Activated T-cell treated with anti-CD3 and anti-CD28 coated beads, Interleukin-2, amount 50 U/mL, for 24 hours (primary cell): ENCODE results near the gene GPC6.
"Not testable (repeated sequence)": the region's sequence is repeated elsewhere in the genome, so short reads cannot be mapped to it uniquely, and the experiment has no call there.

Experiments used
- DNase-seq: peaks from one replicate; pipeline ENCODE4 v3.0.0-alpha.2; 2020
- H3K27ac Mint-ChIP-seq: 2 replicates; pipeline ENCODE4 v1.8.0; 2020; ENCODE audit warnings: mild to moderate bottlenecking, mixed read lengths
- H3K27me3 Mint-ChIP-seq: 2 replicates; pipeline ENCODE4 v1.8.0; 2020; ENCODE audit warnings: mixed read lengths
- H3K36me3 Mint-ChIP-seq: 2 replicates; pipeline ENCODE4 v1.8.0; 2020; ENCODE audit warnings: low read depth, mixed read lengths
- H3K4me1 Mint-ChIP-seq: 2 replicates; pipeline ENCODE4 v1.8.0; 2020; ENCODE audit warnings: low read depth, mixed read lengths
- H3K4me3 Mint-ChIP-seq: 2 replicates; pipeline ENCODE4 v1.8.0; 2020; ENCODE audit warnings: mild to moderate bottlenecking, moderate library complexity, mixed read lengths
- H3K9me3 Mint-ChIP-seq: 2 replicates; pipeline ENCODE4 v1.8.0; 2020; ENCODE audit warnings: mixed read lengths

GPC6 gene

DNA sequence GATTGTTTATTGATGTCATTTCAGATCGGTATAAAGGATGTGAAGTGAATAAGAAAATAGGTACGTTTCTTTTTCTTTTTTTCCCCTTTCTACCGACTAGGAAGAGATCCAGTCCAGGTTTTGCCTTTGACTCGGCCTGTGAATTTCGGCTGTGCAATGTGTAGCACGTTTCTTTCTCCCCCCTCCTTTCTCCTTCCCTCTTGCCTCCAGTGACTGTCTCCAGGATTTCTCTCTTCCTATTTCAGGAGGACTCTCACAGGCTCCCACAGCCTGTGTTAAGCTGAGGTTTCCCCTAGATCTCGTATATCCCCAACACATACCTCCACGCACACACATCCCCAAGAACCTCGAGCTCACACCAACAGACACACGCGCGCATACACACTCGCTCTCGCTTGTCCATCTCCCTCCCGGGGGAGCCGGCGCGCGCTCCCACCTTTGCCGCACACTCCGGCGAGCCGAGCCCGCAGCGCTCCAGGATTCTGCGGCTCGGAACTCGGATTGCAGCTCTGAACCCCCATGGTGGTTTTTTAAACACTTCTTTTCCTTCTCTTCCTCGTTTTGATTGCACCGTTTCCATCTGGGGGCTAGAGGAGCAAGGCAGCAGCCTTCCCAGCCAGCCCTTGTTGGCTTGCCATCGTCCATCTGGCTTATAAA lies at the start of gene GPC6:
Gene GPC6, plus strand, starts transcription at position 185 of the 657 bp plus-strand sequence.
- Mint-ChIP-seq H3K27ac (no peak within 1 kb of the TSS), H3K9me3 (no peaks in the 10 kb centered on the region), H3K4me1 (peaks cover 6% of the 10 kb centered on the region), H3K27me3 (peaks cover 64% of the 10 kb centered on the region), H3K36me3 (no peaks in the 10 kb centered on the region), H3K4me3 (peak within 1 kb of the TSS; percentile 26)
- no peak for DNase-seq

- no peaks in the 10 kb centered on the region for H3K4me1 Mint-ChIP-seq
- DNase-seq, result no peak
- no peak overlapping the region for H3K27ac Mint-ChIP-seq
- H3K36me3 Mint-ChIP-seq, result no peaks in the 10 kb centered on the region
- no peak overlapping the region for H3K4me3 Mint-ChIP-seq
- peaks cover 3% of the 10 kb centered on the region for H3K9me3 Mint-ChIP-seq
- H3K27me3 Mint-ChIP-seq, result no peaks in the 10 kb centered on the region
Measured at GRCh38 chr13:93180356-93180969, 46.1 kb upstream of the GPC6 start.

DNA sequence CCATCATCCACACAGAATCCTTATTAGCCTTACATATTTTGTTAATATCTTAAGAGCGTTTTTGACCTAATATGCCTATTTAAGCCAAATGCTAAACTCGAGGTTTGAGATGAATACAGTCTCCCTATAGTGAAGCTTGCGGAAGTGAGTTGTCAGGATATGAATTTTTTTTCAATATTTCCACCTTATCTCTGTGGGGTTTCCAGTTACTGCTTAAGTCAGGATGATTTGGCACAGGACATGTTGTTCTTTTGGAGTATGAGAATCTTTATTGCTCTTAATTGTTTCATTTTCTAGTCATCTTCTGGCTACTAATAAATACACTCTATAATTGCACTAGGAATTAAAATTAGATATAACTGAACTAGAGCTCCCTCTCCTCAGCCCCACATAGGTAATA lies 44.2 kb upstream of the GPC6 start:
- H3K4me1 Mint-ChIP-seq, result no peaks in the 10 kb centered on the region
- DNase-seq, result no peak
- H3K27ac Mint-ChIP-seq, result no peak overlapping the region
- H3K4me3 Mint-ChIP-seq, result no peak overlapping the region
- H3K36me3 Mint-ChIP-seq, result no peaks in the 10 kb centered on the region
- H3K9me3 Mint-ChIP-seq, result no peaks in the 10 kb centered on the region
- H3K27me3 Mint-ChIP-seq, result no peaks in the 10 kb centered on the region

DNA sequence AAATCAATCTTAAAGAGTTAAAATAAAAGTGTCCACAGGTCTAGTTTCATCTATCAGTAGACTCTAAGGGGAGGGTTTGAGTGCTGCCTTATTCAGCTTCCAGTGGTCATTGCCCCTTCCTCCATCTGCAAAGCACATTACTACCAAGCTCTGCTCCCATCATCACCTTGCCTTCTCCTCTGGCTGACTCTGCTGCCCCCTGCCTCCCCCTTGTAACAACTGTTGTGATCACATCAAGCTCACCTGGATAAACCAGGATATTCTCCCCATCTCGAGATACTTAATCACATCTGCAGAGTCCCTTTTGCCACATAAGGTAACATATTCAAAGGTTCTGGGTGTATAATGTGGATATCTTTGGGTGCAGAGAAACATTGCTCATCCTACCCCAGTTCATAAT lies 43.3 kb upstream of the GPC6 start:
- Mint-ChIP-seq H3K36me3 (no peaks in the 10 kb centered on the region), H3K4me3 (no peak overlapping the region), H3K9me3 (no peaks in the 10 kb centered on the region), H3K27me3 (no peaks in the 10 kb centered on the region), H3K4me1 (no peaks in the 10 kb centered on the region), H3K27ac (no peak overlapping the region)
- DNase-seq, result no peak

- H3K27me3 Mint-ChIP-seq, result no peaks in the 10 kb centered on the region
- peaks cover 23% of the 10 kb centered on the region for H3K9me3 Mint-ChIP-seq
- DNase-seq, result no peak
- no peaks in the 10 kb centered on the region for H3K4me1 Mint-ChIP-seq
- H3K4me3 Mint-ChIP-seq, result no peak overlapping the region
- H3K27ac Mint-ChIP-seq, result no peak overlapping the region
- no peaks in the 10 kb centered on the region for H3K36me3 Mint-ChIP-seq
Measured at GRCh38 chr13:93190006-93190405, 36.6 kb upstream of the GPC6 start.

DNA sequence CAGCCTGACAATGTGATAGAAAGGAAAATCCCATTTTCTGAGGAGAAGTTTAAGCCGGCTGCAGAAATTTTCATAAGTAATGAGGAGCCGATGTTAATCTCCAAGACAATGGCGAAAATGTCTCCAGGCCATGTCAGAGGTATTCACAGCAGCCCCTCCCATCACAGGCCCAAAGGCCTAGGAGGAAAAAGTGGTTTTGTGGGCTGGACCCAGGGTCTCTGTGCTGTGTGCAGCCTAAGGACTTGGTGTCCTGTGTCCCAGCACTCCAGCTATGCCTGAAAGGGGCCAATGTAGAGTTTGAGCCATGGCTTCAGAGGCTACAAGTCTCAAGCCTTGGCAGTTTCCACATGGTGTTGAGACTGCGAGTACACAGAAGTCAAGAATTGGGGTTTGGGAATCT lies 32.9 kb upstream of the GPC6 start:
- H3K4me3 Mint-ChIP-seq, result no peak overlapping the region
- no peaks in the 10 kb centered on the region for H3K36me3 Mint-ChIP-seq

GRCh38 chr13:93199856-93200255 lies 26.8 kb upstream of the GPC6 start:
- Mint-ChIP-seq H3K27me3 (no peaks in the 10 kb centered on the region), H3K36me3 (no peaks in the 10 kb centered on the region), H3K9me3 (peaks cover 6% of the 10 kb centered on the region), H3K4me1 (no peaks in the 10 kb centered on the region), H3K4me3 (no peak overlapping the region), H3K27ac (no peak overlapping the region)
- DNase-seq, result no peak

More for the DNA sequence above, 32.9 kb upstream of the GPC6 start:
- DNase-seq, result no peak
- H3K9me3 Mint-ChIP-seq, result peaks cover 28% of the 10 kb centered on the region
- H3K4me1 Mint-ChIP-seq, result no peaks in the 10 kb centered on the region
- no peaks in the 10 kb centered on the region for H3K27me3 Mint-ChIP-seq
- H3K27ac Mint-ChIP-seq, result no peak overlapping the region

GRCh38 chr13:93200626-93201025 lies 26.0 kb upstream of the GPC6 start:
- DNase-seq, result no peak
- H3K9me3 Mint-ChIP-seq, result peaks cover under 1% of the 10 kb centered on the region
- no peaks in the 10 kb centered on the region for H3K4me1 Mint-ChIP-seq
- no peaks in the 10 kb centered on the region for H3K36me3 Mint-ChIP-seq
- no peaks in the 10 kb centered on the region for H3K27me3 Mint-ChIP-seq
- no peak overlapping the region for H3K27ac Mint-ChIP-seq
- no peak overlapping the region for H3K4me3 Mint-ChIP-seq

GRCh38 chr13:93201992-93202558 lies 24.5 kb upstream of the GPC6 start:
- no peak for DNase-seq
- Mint-ChIP-seq H3K4me3 (no peak overlapping the region), H3K36me3 (no peaks in the 10 kb centered on the region), H3K27me3 (no peaks in the 10 kb centered on the region), H3K9me3 (no peaks in the 10 kb centered on the region), H3K27ac (no peak overlapping the region), H3K4me1 (no peaks in the 10 kb centered on the region)

- not testable (repeated sequence) for H3K27ac Mint-ChIP-seq, H3K9me3 Mint-ChIP-seq, H3K4me3 Mint-ChIP-seq, H3K4me1 Mint-ChIP-seq, H3K36me3 Mint-ChIP-seq, DNase-seq, H3K27me3 Mint-ChIP-seq
Measured at GRCh38 chr13:93206778-93207392, 19.7 kb upstream of the GPC6 start.

DNA sequence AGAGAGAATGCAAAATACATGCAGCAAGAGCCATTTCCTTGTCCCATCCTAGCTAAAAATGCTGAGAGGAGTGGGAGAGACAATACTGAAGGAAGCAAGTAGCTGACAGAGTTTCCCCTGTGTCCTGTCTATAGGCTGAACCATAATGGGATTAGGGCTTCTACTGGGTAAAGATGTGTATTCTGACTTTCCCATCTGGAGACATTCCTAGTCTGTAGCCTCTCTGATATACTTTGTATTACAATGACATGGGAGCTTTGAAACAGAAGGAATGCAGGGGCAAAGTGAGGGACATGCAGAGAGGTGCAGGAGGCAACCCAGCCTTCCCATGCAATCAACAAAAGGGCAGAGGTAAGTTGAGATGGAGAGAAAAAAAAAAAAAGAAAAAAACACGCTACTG lies 10.5 kb upstream of the GPC6 start:
- H3K27ac Mint-ChIP-seq, result no peak overlapping the region
- H3K36me3 Mint-ChIP-seq, result no peaks in the 10 kb centered on the region
- no peak overlapping the region for H3K4me3 Mint-ChIP-seq
- no peaks in the 10 kb centered on the region for H3K27me3 Mint-ChIP-seq
- no peaks in the 10 kb centered on the region for H3K4me1 Mint-ChIP-seq
- DNase-seq, result no peak
- no peaks in the 10 kb centered on the region for H3K9me3 Mint-ChIP-seq

GRCh38 chr13:93217721-93218261 lies 8.8 kb upstream of the GPC6 start:
- no peak overlapping the region for H3K27ac Mint-ChIP-seq
- H3K9me3 Mint-ChIP-seq, result no peaks in the 10 kb centered on the region
- DNase-seq, result no peak
- H3K27me3 Mint-ChIP-seq, result no peaks in the 10 kb centered on the region
- H3K4me1 Mint-ChIP-seq, result no peaks in the 10 kb centered on the region
- no peaks in the 10 kb centered on the region for H3K36me3 Mint-ChIP-seq
- no peak overlapping the region for H3K4me3 Mint-ChIP-seq

GRCh38 chr13:93218583-93218982 lies 8.0 kb upstream of the GPC6 start:
- H3K9me3 Mint-ChIP-seq, result no peaks in the 10 kb centered on the region
- no peaks in the 10 kb centered on the region for H3K36me3 Mint-ChIP-seq
- no peaks in the 10 kb centered on the region for H3K27me3 Mint-ChIP-seq
- H3K4me3 Mint-ChIP-seq, result no peak overlapping the region
- H3K27ac Mint-ChIP-seq, result no peak overlapping the region
- no peaks in the 10 kb centered on the region for H3K4me1 Mint-ChIP-seq
- DNase-seq, result no peak

GRCh38 chr13:93220073-93220472 lies 6.5 kb upstream of the GPC6 start:
- H3K27ac Mint-ChIP-seq, result no peak overlapping the region
- no peaks in the 10 kb centered on the region for H3K9me3 Mint-ChIP-seq
- H3K4me3 Mint-ChIP-seq, result no peak overlapping the region
- H3K4me1 Mint-ChIP-seq, result no peaks in the 10 kb centered on the region
- peaks cover 8% of the 10 kb centered on the region for H3K27me3 Mint-ChIP-seq
- H3K36me3 Mint-ChIP-seq, result no peaks in the 10 kb centered on the region
- no peak for DNase-seq

- no peak overlapping the region for H3K4me3 Mint-ChIP-seq
- H3K27ac Mint-ChIP-seq, result no peak overlapping the region
- no peaks in the 10 kb centered on the region for H3K36me3 Mint-ChIP-seq
- peaks cover 35% of the 10 kb centered on the region for H3K27me3 Mint-ChIP-seq
- no peaks in the 10 kb centered on the region for H3K9me3 Mint-ChIP-seq
- H3K4me1 Mint-ChIP-seq, result peaks cover 4% of the 10 kb centered on the region
- no peak for DNase-seq
Measured at GRCh38 chr13:93222976-93223375, 3.6 kb upstream of the GPC6 start.
